ENCODE results near the gene KYAT1. TPM values are rescaled to one million over a fixed set of nuclear protein-coding genes. Genes with fewer than 3 reads are reported as not detected.
A peak's percentile ranks its signal among the peaks of the same experiment; 100 is the strongest.

Gene KYAT1
- polyA plus RNA-seq, 2 of the 4 experiments (the other 2 are of a cell fraction): 8.4 to 10.0 TPM

- Histone ChIP-seq H3K4me3 (no peak overlapping the region), H3K4me2 (peak overlapping the region; percentile 16; the same call in 1 of the 3 replicates), H3K9me3 (no peaks in the 10 kb centered on the region), H3K27ac (peak overlapping the region; percentile 57 to 63), H3K4me1 (peaks cover 47% of the 10 kb centered on the region)
- TF ChIP-seq HMGXB4 (CRISPR knock-in tag; IDR thresholded peaks at IDR 0.05; ENCODE audit: borderline replicate concordance): no peak
- no peak for TF ChIP-seq HOXB13 (CRISPR knock-in tag; IDR thresholded peaks at IDR 0.05; ENCODE audit: low read depth)
- no peak for TF ChIP-seq SREBF2 (IDR thresholded peaks at IDR 0.05)
- no peak for TF ChIP-seq JUN (IDR thresholded peaks at IDR 0.05)
- TF ChIP-seq KDM5A (IDR thresholded peaks at IDR 0.05): no peak
- no peak for TF ChIP-seq ZFP36 (IDR thresholded peaks at IDR 0.05; ENCODE audit: borderline replicate concordance, partially characterized antibody)
- no peak for TF ChIP-seq NPAS2 (CRISPR knock-in tag; IDR thresholded peaks at IDR 0.05; ENCODE audit: borderline replicate concordance)
- TF ChIP-seq MYC (IDR thresholded peaks at IDR 0.05; ENCODE audit: borderline replicate concordance, low read length): no peak
- TF ChIP-seq MAFK (IDR thresholded peaks at IDR 0.05; ENCODE audit: partially characterized antibody): no peak
- TF ChIP-seq MAZ (IDR thresholded peaks at IDR 0.05; ENCODE audit: borderline replicate concordance, low read depth, low read length): no peak
- no peak for TF ChIP-seq CBX8 (IDR thresholded peaks at IDR 0.05)
- no peak for TF ChIP-seq RFX5 (IDR thresholded peaks at IDR 0.05)
- no peak for TF ChIP-seq HDAC2 (IDR thresholded peaks at IDR 0.05)
- no peak for TF ChIP-seq KDM1A (IDR thresholded peaks at IDR 0.05; ENCODE audit: low read depth)
- TF ChIP-seq GATA3 (IDR thresholded peaks at IDR 0.05; ENCODE audit: borderline replicate concordance): no peak
- TF ChIP-seq POLR2AphosphoS2 (conservative IDR thresholded peaks at IDR 0.05; ENCODE audit: low read length): no peak
- no peak for DNase-seq (ENCODE audit: low read depth in 1 of 2, low spot score in 1 of 2)
- 75% methylated on average over 16 of the region's 23 CpGs for WGBS (ENCODE audit: missing lambda C conversion rate)
- FAIRE-seq: no peak
- POLR2A ChIA-PET: interaction anchor here (0.5 kb wide), 1 partner anchor 25 kb away, joined by 4 read pairs; no protein-coding TSS in a partner anchor
- CTCF ChIA-PET: interaction anchor here (3.3 kb wide), 1 partner anchor 25 kb away, joined by 22 read pairs; no protein-coding TSS in a partner anchor
- ATAC-seq: peak; percentile 15 to 28; a peak in 5 of 6 replicates
These were observed 20.8 kb upstream of the KYAT1 start for GRCh38 chr9:128902351-128903078.

GRCh38 chr9:128901822-128902221 lies 20.1 kb upstream of the KYAT1 start:
- TF ChIP-seq HDAC2 (IDR thresholded peaks at IDR 0.05): no peak
- TF ChIP-seq ATOH8 (CRISPR knock-in tag; IDR thresholded peaks at IDR 0.05; ENCODE audit: low read depth): no peak
- Histone ChIP-seq H3K27ac (peak overlapping the region; percentile 57 to 63; a peak in 5 of 6 replicates), H3K9me3 (no peaks in the 10 kb centered on the region), H3K4me2 (no peak overlapping the region), H3K4me3 (no peak overlapping the region), H3K4me1 (peaks cover 47% of the 10 kb centered on the region)
- DNase-seq (ENCODE audit: low read depth in 1 of 2, low spot score in 1 of 2) (no peak), FAIRE-seq (no peak), ATAC-seq (peak in 1 of 2 experiments; percentile 8; a peak in 2 of 6 replicates)
- WGBS (ENCODE audit: missing lambda C conversion rate): 83% methylated on average over 4 of the region's 5 CpGs
- ChIA-PET POLR2A (no interaction called here), CTCF (interaction anchor here (3.3 kb wide), 1 partner anchor 26 kb away, joined by 22 read pairs; no protein-coding TSS in a partner anchor)

GRCh38 chr9:128901379-128901778 lies 19.6 kb upstream of the KYAT1 start:
- TF ChIP-seq PHF8 (IDR thresholded peaks at IDR 0.05; ENCODE audit: borderline replicate concordance, low read depth): no peak
- TF ChIP-seq NFE2L2 (conservative IDR thresholded peaks at IDR 0.05; ENCODE audit: low read length): no peak
- no peak for TF ChIP-seq USF2 (IDR thresholded peaks at IDR 0.05)
- TF ChIP-seq ATOH8 (CRISPR knock-in tag; IDR thresholded peaks at IDR 0.05; ENCODE audit: low read depth): no peak
- TF ChIP-seq RNF2 (IDR thresholded peaks at IDR 0.05; ENCODE audit: borderline replicate concordance, low read depth): no peak
- no peak for TF ChIP-seq JUN (IDR thresholded peaks at IDR 0.05)
- no peak for TF ChIP-seq MAFK (IDR thresholded peaks at IDR 0.05; ENCODE audit: partially characterized antibody)
- TF ChIP-seq ZC3H11A (IDR thresholded peaks at IDR 0.05): no peak
- no peak for TF ChIP-seq HES2 (IDR thresholded peaks at IDR 0.05)
- TF ChIP-seq CHD2 (IDR thresholded peaks at IDR 0.05; ENCODE audit: low read length, partially characterized antibody): no peak
- TF ChIP-seq GATA3 (IDR thresholded peaks at IDR 0.05; ENCODE audit: borderline replicate concordance): no peak
- TF ChIP-seq ESRRA (IDR thresholded peaks at IDR 0.05; ENCODE audit: borderline replicate concordance, low read length): no peak
- no peak for TF ChIP-seq POLR2AphosphoS2 (conservative IDR thresholded peaks at IDR 0.05; ENCODE audit: low read length)
- TF ChIP-seq ZFP36 (IDR thresholded peaks at IDR 0.05; ENCODE audit: borderline replicate concordance, partially characterized antibody): no peak
- no peak for TF ChIP-seq HOXA7 (CRISPR knock-in tag; IDR thresholded peaks at IDR 0.05)
- TF ChIP-seq FOSL2 (IDR thresholded peaks at IDR 0.05): no peak
- TF ChIP-seq FOSL2 (CRISPR knock-in tag; IDR thresholded peaks at IDR 0.05): no peak
- Histone ChIP-seq H3K4me1 (peaks cover 47% of the 10 kb centered on the region), H3K9me3 (no peaks in the 10 kb centered on the region), H3K4me3 (no peak overlapping the region), H3K4me2 (no peak overlapping the region), H3K27ac (peak overlapping the region; percentile 57 to 63; a peak in 2 of 6 replicates)
- DNase-seq (ENCODE audit: low read depth in 1 of 2, low spot score in 1 of 2): no peak
- FAIRE-seq: no peak
- CTCF ChIA-PET: interaction anchor here (3.3 kb wide), 1 partner anchor 27 kb away, joined by 22 read pairs; no protein-coding TSS in a partner anchor
- ATAC-seq: no peak
- 89% methylated on average over 7 of the region's 7 CpGs for WGBS (ENCODE audit: missing lambda C conversion rate)
- POLR2A ChIA-PET: no interaction called here
